Esophagus squamous epithelium (tissue), 5 donors: ENCODE results near the gene CPNE1. TPM values are rescaled to one million over a fixed set of nuclear protein-coding genes. Genes with fewer than 3 reads are reported as not detected.

Experiments
- DNase-seq: peaks from one replicate; lab custom pipeline; 2025; lab: John Stamatoyannopoulos, UW
- H3K27ac ChIP-seq, 4 donors: fragments of 200-600 bp; sonication (generic); one replicate each; pipeline ENCODE4 v1.5.1; 2016 to 2019; ENCODE audit warnings: mild to moderate bottlenecking in 1 of 4
- H3K27me3 ChIP-seq, 4 donors: fragments of 200-600 bp; sonication (generic); 1 replicate in 3 of 4; 2 replicates in 1 of 4; pipeline versions ENCODE4 v1.5.1 to v1.6.0; 2017 to 2021; ENCODE audit warnings: antibody characterized with exemption in 1 of 4
- H3K36me3 ChIP-seq, 3 donors: fragments of 200-600 bp; sonication (generic); one replicate each; pipeline ENCODE4 v1.5.1; 2016 to 2019
- H3K4me1 ChIP-seq, 3 donors: fragments of 200-600 bp; sonication (generic); one replicate each; pipeline ENCODE4 v1.5.1; 2017 to 2019
- H3K4me3 ChIP-seq, 4 donors: fragments of 200-600 bp; sonication (generic); 1 replicate in 3 of 4; 2 replicates in 1 of 4; pipeline ENCODE4 v1.5.1; 2016 to 2019; ENCODE audit warnings: mild to moderate bottlenecking in 2 of 4, moderate library complexity in 1 of 4
- H3K9me3 ChIP-seq, 3 donors: fragments of 200-600 bp; sonication (generic); one replicate each; pipeline ENCODE4 v1.5.1; 2016 to 2019
- CTCF ChIP-seq, 6 experiments: fragments of 450-650 bp in 4 of 6; fragments of 200-600 bp in 2 of 6; sonication (generic) in 2 of 6; IDR thresholded peaks; one replicate each; pipeline ENCODE4 v1.5.1; 2016 to 2019; ENCODE audit warnings: antibody characterized with exemption in 6 of 6, mild to moderate bottlenecking in 4 of 6, moderate library complexity in 4 of 6
- POLR2A ChIP-seq, 4 donors: fragments of 450-650 bp; IDR thresholded peaks; one replicate each; pipeline ENCODE4 v1.6.1; 2017; ENCODE audit warnings: antibody characterized with exemption in 4 of 4, mild to moderate bottlenecking in 4 of 4, moderate library complexity in 3 of 4
- WGBS, 2 donors: methylation state at CpG; one replicate each; pipeline ENCODE4 v1.1.5; 2018; 5-methylcytosine and 5-hydroxymethylcytosine counted together
- intact Hi-C: fragments of 100-400 bp; cut with DNase I; formaldehyde crosslinking; loops from one replicate; pipeline ENCODE4 v1.15.0; 2022
- total RNA-seq, 4 donors: library from RNA; depleted of rRNA; stranded (reverse); fragments of >200 nt; gene quantifications; one replicate each; pipeline ENCODE4 v1.1.0, GENCODE V29; 2016
- donor health status: DM: yes; HTN: yes; CAD: no.

Gene CPNE1
- total RNA-seq, 4 donors from 2014 or later = 47.3 to 98.2 (median 75.9) TPM

GRCh38 chr20:35644806-35645205, 19.9 kb downstream of the CPNE1 start:
- Histone ChIP-seq H3K27me3 (no peaks in the 10 kb centered on the region), H3K4me3 (no peak overlapping the region), H3K36me3 (peaks cover 0 to 5% (median 0%) of the 10 kb centered on the region in 3 donors), H3K4me1 (peaks cover 0 to 37% (median 0%) of the 10 kb centered on the region in 3 donors), H3K27ac (no peak overlapping the region), H3K9me3 (no peaks in the 10 kb centered on the region)
- intact Hi-C loops = no loop called here
- 83 to 85% methylated on average over 2 of the region's 2 CpGs for WGBS, 2 donors
- TF ChIP-seq POLR2A (IDR thresholded peaks at IDR 0.05) = no peak
- TF ChIP-seq CTCF (IDR thresholded peaks at IDR 0.05) = no peak
- no peak for DNase-seq

- peaks cover 0 to 5% (median 0%) of the 10 kb centered on the region in 3 donors for H3K36me3 ChIP-seq
- no peak overlapping the region for H3K27ac ChIP-seq
- H3K27me3 ChIP-seq = no peaks in the 10 kb centered on the region
- peaks cover 0 to 25% (median 0%) of the 10 kb centered on the region in 3 donors for H3K4me1 ChIP-seq
- DNase-seq = no peak
- H3K4me3 ChIP-seq = no peak overlapping the region
- TF ChIP-seq POLR2A (IDR thresholded peaks at IDR 0.05) = no peak
- no peak for TF ChIP-seq CTCF (IDR thresholded peaks at IDR 0.05)
- WGBS, 2 donors = 83 to 90% methylated on average over 4 to 5 of the region's 7 CpGs
- H3K9me3 ChIP-seq = no peaks in the 10 kb centered on the region
- intact Hi-C loops = no loop called here
Measured at GRCh38 chr20:35643045-35643444, 21.7 kb downstream of the CPNE1 start.

- Histone ChIP-seq H3K4me3 (no peak overlapping the region), H3K27ac (no peak overlapping the region), H3K9me3 (no peaks in the 10 kb centered on the region), H3K4me1 (peaks cover 0 to 23% (median 0%) of the 10 kb centered on the region in 3 donors), H3K27me3 (no peaks in the 10 kb centered on the region), H3K36me3 (no peaks in the 10 kb centered on the region)
- no peak for TF ChIP-seq CTCF (IDR thresholded peaks at IDR 0.05)
- no peak for TF ChIP-seq POLR2A (IDR thresholded peaks at IDR 0.05)
- WGBS, 2 donors = 75 to 82% methylated on average over 4 of the region's 4 CpGs
- intact Hi-C loops = no loop called here
- no peak for DNase-seq
Measured at GRCh38 chr20:35641743-35642142, 23.0 kb downstream of the CPNE1 start.

- no peak for DNase-seq
- TF ChIP-seq CTCF (IDR thresholded peaks at IDR 0.05) (no peak), POLR2A (IDR thresholded peaks at IDR 0.05) (no peak)
- Histone ChIP-seq H3K36me3 (no peaks in the 10 kb centered on the region), H3K4me1 (peaks cover 0 to 22% (median 0%) of the 10 kb centered on the region in 3 donors), H3K27me3 (no peaks in the 10 kb centered on the region), H3K27ac (no peak overlapping the region), H3K4me3 (no peak overlapping the region), H3K9me3 (no peaks in the 10 kb centered on the region)
- intact Hi-C loops = no loop called here
- 81 to 84% methylated on average over 3 of the region's 3 CpGs for WGBS, 2 donors
Measured at GRCh38 chr20:35640724-35641123, 24.0 kb downstream of the CPNE1 start.

- H3K36me3 ChIP-seq = peaks cover 0 to 7% (median 0%) of the 10 kb centered on the region in 3 donors
- 49 to 54% methylated on average over 2 of the region's 2 CpGs for WGBS, 2 donors
- no peak overlapping the region for H3K27ac ChIP-seq
- H3K4me1 ChIP-seq = peaks cover 0 to 16% (median 0%) of the 10 kb centered on the region in 3 donors
- H3K27me3 ChIP-seq = no peaks in the 10 kb centered on the region
- no peaks in the 10 kb centered on the region for H3K9me3 ChIP-seq
- intact Hi-C loops = no loop called here
- TF ChIP-seq CTCF (IDR thresholded peaks at IDR 0.05) (no peak), POLR2A (IDR thresholded peaks at IDR 0.05) (no peak)
- DNase-seq = no peak
- no peak overlapping the region for H3K4me3 ChIP-seq
Measured at GRCh38 chr20:35638751-35639150, 25.9 kb downstream of the CPNE1 start.
